ENCODE measurements around the gene RBM8A.

RBM8A gene

DNA sequence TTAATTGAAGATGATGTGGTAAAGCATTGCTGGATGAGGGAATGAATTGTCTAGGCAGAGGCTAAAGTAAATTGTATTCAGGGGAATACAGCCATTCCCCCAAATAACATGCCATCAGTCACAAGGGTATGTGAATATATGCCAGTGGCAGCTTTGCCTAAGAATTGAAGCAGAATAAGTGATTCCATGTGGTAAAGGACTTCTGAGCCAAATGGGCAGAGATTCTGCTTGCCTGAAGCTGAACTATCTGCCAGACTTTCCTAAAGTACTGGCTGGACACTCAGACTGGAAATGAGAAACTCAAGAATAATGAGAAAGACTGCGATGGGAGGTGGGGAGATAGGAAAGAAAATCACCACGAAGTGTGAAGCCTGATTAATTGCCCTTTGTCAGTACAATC lies 28.2 kb upstream of the RBM8A start:
- H3K36me3 ChIP-seq (ENCODE audit: control insufficient read depth in 1 of 2, insufficient read depth in 2 of 2, low read length in 2 of 2) = no peaks in the 10 kb centered on the region
- H3K27me3 ChIP-seq (ENCODE audit: low read depth, low read length) = no peaks in the 10 kb centered on the region
- H3K4me1 ChIP-seq (ENCODE audit: control insufficient read depth in 1 of 2, insufficient read depth in 2 of 2, low read length in 2 of 2) = peaks cover 18 to 60% of the 10 kb centered on the region in 2 donors
- peak overlapping the region; percentile 98 for H3K27ac ChIP-seq (ENCODE audit: low read length)
- peak overlapping the region; percentile 6 to 24 for H3K4me3 ChIP-seq (ENCODE audit: low read depth in 1 of 2, low read length in 2 of 2)
- H3K9me3 ChIP-seq (ENCODE audit: control insufficient read depth in 1 of 2, low read length in 2 of 2) = no peaks in the 10 kb centered on the region

DNA sequence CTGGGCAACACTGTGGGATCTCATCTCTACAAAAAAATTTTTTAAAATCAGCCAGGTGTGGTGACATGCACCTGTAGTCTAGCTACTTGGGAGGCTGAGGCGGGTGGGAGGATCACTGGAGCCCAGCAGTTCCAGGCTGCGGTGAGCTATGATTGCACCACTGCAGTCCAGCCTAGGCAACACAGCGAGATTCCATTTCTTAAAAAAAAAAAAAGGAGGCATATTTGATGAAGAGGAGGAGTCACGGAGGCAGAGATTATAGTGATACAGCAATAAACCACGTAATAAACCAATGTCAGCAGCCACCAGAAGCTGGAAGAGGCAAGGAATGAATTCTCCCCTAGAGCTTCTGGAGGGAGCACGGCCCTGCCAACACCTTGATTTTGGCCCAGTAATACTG lies 26.6 kb upstream of the RBM8A start:
- H3K4me3 ChIP-seq (ENCODE audit: low read depth in 1 of 2, low read length in 2 of 2) = no peak overlapping the region
- H3K9me3 ChIP-seq (ENCODE audit: control insufficient read depth in 1 of 2, low read length in 2 of 2) = no peaks in the 10 kb centered on the region
- no peaks in the 10 kb centered on the region for H3K36me3 ChIP-seq (ENCODE audit: control insufficient read depth in 1 of 2, insufficient read depth in 2 of 2, low read length in 2 of 2)
- H3K4me1 ChIP-seq (ENCODE audit: control insufficient read depth in 1 of 2, insufficient read depth in 2 of 2, low read length in 2 of 2) = peaks cover 14 to 48% of the 10 kb centered on the region in 2 donors
- H3K27ac ChIP-seq (ENCODE audit: low read length) = no peak overlapping the region
- no peaks in the 10 kb centered on the region for H3K27me3 ChIP-seq (ENCODE audit: low read depth, low read length)

DNA sequence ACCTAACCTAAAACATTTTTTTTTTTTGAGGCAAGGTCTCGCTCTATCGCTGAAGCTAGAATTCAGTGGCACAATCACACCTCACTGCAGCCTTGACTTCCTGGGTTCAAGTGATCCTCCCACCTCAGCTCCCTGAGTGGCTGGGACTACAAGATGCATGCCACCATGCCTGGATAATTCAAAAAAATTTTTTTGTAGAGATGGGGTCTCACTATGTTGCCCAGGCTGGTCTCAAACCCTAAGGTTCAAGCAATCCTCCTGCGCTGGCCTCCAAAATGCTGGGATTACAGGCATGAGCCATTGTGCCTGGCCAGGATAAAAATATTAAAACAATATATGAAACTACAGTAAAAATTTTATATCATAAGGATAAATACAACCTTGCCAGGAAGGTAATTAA lies 25.6 kb upstream of the RBM8A start:
- no peak overlapping the region for H3K27ac ChIP-seq (ENCODE audit: low read length)
- peaks cover 10 to 39% of the 10 kb centered on the region in 2 donors for H3K4me1 ChIP-seq (ENCODE audit: control insufficient read depth in 1 of 2, insufficient read depth in 2 of 2, low read length in 2 of 2)
- no peak overlapping the region for H3K4me3 ChIP-seq (ENCODE audit: low read depth in 1 of 2, low read length in 2 of 2)

DNA sequence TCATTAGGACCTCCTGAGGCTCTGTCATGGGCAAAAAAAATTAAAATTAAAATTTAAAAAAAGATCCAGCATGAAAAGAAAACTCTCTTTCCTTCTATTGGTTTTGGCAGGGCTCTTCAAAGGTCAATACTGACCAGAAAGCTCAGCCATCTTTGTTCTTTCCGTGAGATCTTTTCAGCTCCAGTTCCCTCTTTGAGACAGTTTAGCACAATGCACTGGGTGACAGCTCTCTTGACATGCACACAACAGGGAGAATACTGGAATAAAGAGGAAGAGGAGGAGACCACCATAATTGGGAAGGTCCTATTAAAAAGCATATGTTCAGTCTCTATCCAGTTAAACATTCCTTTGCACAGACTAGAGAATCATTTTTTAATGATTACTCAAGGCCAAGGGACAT lies 24.2 kb upstream of the RBM8A start:
- H3K27me3 ChIP-seq (ENCODE audit: low read depth, low read length) = no peaks in the 10 kb centered on the region
- H3K36me3 ChIP-seq (ENCODE audit: control insufficient read depth in 1 of 2, insufficient read depth in 2 of 2, low read length in 2 of 2) = peaks cover 5 to 7% of the 10 kb centered on the region in 2 donors
- no peak overlapping the region for H3K4me3 ChIP-seq (ENCODE audit: low read depth in 1 of 2, low read length in 2 of 2)
- no peaks in the 10 kb centered on the region for H3K9me3 ChIP-seq (ENCODE audit: control insufficient read depth in 1 of 2, low read length in 2 of 2)
- peaks cover 10 to 39% of the 10 kb centered on the region in 2 donors for H3K4me1 ChIP-seq (ENCODE audit: control insufficient read depth in 1 of 2, insufficient read depth in 2 of 2, low read length in 2 of 2)
- no peak overlapping the region for H3K27ac ChIP-seq (ENCODE audit: low read length)

More for the DNA sequence above, 25.6 kb upstream of the RBM8A start:
- Histone ChIP-seq H3K9me3 (ENCODE audit: control insufficient read depth in 1 of 2, low read length in 2 of 2) (no peaks in the 10 kb centered on the region), H3K36me3 (ENCODE audit: control insufficient read depth in 1 of 2, insufficient read depth in 2 of 2, low read length in 2 of 2) (no peaks in the 10 kb centered on the region), H3K27me3 (ENCODE audit: low read depth, low read length) (no peaks in the 10 kb centered on the region)

DNA sequence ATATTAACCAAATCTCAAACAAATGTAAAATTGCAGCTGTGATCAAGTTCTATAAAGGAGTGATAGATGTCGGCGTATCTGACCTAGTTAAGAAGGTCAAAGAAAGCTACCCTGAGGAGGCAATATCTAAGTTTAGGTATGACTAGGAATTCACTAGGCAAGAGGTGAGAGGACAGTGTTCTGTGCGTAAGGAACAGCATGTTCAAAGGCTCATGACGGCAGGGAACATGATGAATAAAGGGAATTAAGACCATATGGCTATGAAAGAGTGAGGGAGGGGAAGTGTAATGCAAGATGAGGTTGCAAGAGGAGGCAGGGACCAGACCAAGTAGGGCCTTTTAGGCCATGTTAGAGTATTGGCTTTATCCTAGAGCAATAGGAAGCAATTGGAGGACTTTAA lies 21.9 kb upstream of the RBM8A start:
- Histone ChIP-seq H3K27me3 (ENCODE audit: low read depth, low read length) (no peaks in the 10 kb centered on the region), H3K9me3 (ENCODE audit: control insufficient read depth in 1 of 2, low read length in 2 of 2) (no peaks in the 10 kb centered on the region), H3K27ac (ENCODE audit: low read length) (no peak overlapping the region), H3K4me3 (ENCODE audit: low read depth in 1 of 2, low read length in 2 of 2) (no peak overlapping the region), H3K36me3 (ENCODE audit: control insufficient read depth in 1 of 2, insufficient read depth in 2 of 2, low read length in 2 of 2) (peaks cover 5 to 10% of the 10 kb centered on the region in 2 donors), H3K4me1 (ENCODE audit: control insufficient read depth in 1 of 2, insufficient read depth in 2 of 2, low read length in 2 of 2) (peaks cover 0 to 16% of the 10 kb centered on the region in 2 donors)

DNA sequence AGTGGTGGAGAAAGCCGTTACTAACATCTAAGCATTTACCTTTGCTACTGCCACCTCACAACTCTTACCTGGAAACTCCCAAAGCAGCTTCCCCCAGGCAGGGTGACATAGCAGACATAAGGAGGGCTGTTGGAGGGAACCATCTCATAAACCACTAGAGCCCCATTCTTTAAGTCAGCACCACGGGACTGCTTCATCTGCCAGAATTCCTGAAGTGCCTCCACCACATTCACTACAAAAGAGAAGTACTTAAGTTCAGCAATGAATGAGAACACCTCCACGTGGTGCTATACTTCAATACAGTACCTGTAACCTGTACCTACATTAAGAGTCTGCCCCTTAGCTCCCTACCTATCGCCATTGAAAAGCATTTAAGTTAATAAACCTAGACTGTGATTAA lies 20.3 kb upstream of the RBM8A start:
- Histone ChIP-seq H3K36me3 (ENCODE audit: control insufficient read depth in 1 of 2, insufficient read depth in 2 of 2, low read length in 2 of 2) (peaks cover 11 to 26% of the 10 kb centered on the region in 2 donors), H3K4me1 (ENCODE audit: control insufficient read depth in 1 of 2, insufficient read depth in 2 of 2, low read length in 2 of 2) (peaks cover 0 to 9% of the 10 kb centered on the region in 2 donors), H3K27me3 (ENCODE audit: low read depth, low read length) (no peaks in the 10 kb centered on the region), H3K27ac (ENCODE audit: low read length) (no peak overlapping the region), H3K9me3 (ENCODE audit: control insufficient read depth in 1 of 2, low read length in 2 of 2) (no peaks in the 10 kb centered on the region), H3K4me3 (ENCODE audit: low read depth in 1 of 2, low read length in 2 of 2) (no peak overlapping the region)

DNA sequence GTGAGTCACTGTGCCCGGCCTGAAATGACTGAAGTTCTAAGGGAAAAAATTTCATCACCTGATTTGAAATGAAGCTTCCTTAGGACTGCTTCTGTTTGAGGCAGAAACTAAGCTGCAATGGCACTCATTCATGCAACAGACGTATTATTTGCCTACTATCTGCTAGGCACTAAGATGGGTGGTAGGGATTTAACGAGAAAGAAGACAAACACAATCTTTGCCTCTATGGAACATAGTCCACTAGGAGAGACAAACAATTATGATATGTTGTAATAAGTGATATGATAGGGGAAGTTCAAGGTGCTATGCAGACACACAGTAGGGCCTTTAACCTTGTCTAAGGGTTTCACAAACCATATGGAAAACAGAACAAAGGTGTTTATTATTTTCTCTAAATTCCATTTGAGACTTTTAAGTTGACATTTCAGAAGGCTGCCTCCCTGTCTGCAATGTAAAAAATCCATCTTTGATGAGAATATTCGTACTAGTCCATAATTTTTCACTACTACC lies 19.2 kb upstream of the RBM8A start:
- H3K36me3 ChIP-seq (ENCODE audit: control insufficient read depth in 1 of 2, insufficient read depth in 2 of 2, low read length in 2 of 2) = peaks cover 14 to 32% of the 10 kb centered on the region in 2 donors

DNA sequence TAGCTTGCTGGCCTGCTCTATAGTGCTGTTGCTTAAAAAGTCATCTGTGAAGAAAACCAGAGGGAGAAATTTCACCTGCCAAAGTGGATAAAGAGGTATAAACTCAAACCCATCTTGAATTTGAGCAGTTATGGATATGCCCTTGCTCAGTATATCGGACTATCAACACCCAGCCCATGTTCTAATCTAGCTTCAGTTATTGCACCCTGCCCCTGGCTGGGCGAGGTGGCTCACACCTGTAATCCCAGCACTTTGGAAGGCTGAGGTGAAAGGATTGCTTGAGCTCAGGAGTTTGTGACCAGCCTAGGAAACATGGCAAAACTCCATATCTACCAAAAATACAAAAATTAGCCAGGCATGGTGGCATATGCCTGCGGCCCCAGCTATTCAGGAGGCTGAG lies 17.2 kb upstream of the RBM8A start:
- H3K27ac ChIP-seq (ENCODE audit: low read length) = no peak overlapping the region
- H3K36me3 ChIP-seq (ENCODE audit: control insufficient read depth in 1 of 2, insufficient read depth in 2 of 2, low read length in 2 of 2) = peaks cover 14 to 38% of the 10 kb centered on the region in 2 donors
- no peak overlapping the region for H3K4me3 ChIP-seq (ENCODE audit: low read depth in 1 of 2, low read length in 2 of 2)
- H3K4me1 ChIP-seq (ENCODE audit: control insufficient read depth in 1 of 2, insufficient read depth in 2 of 2, low read length in 2 of 2) = no peaks in the 10 kb centered on the region
- no peaks in the 10 kb centered on the region for H3K27me3 ChIP-seq (ENCODE audit: low read depth, low read length)
- no peaks in the 10 kb centered on the region for H3K9me3 ChIP-seq (ENCODE audit: control insufficient read depth in 1 of 2, low read length in 2 of 2)

More for the DNA sequence above, 19.2 kb upstream of the RBM8A start:
- Histone ChIP-seq H3K27me3 (ENCODE audit: low read depth, low read length) (no peaks in the 10 kb centered on the region), H3K9me3 (ENCODE audit: control insufficient read depth in 1 of 2, low read length in 2 of 2) (no peaks in the 10 kb centered on the region), H3K4me3 (ENCODE audit: low read depth in 1 of 2, low read length in 2 of 2) (no peak overlapping the region), H3K4me1 (ENCODE audit: control insufficient read depth in 1 of 2, insufficient read depth in 2 of 2, low read length in 2 of 2) (peaks cover 0 to 4% of the 10 kb centered on the region in 2 donors), H3K27ac (ENCODE audit: low read length) (no peak overlapping the region)

DNA sequence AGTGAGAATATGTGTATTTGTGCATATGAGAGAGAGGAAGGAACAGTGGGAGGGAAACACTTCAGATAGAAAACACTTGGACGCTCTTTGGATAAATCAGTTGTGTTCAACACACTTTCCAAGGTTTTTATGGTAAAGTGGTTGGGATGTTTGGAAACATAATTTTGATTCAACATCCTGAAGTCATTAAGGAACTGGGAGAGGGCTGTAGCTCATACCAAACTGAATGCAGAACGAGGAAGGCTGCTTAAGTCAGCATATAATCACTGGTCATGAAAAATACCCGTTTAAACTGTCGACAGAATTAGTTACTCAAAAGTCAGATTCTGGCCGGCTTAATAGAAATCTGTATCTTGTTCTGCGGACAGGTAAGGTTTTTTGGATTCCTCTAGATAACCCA lies 15.6 kb upstream of the RBM8A start:
- Histone ChIP-seq H3K4me1 (ENCODE audit: control insufficient read depth in 1 of 2, insufficient read depth in 2 of 2, low read length in 2 of 2) (no peaks in the 10 kb centered on the region), H3K4me3 (ENCODE audit: low read depth in 1 of 2, low read length in 2 of 2) (no peak overlapping the region), H3K36me3 (ENCODE audit: control insufficient read depth in 1 of 2, insufficient read depth in 2 of 2, low read length in 2 of 2) (peaks cover 14 to 38% of the 10 kb centered on the region in 2 donors)

DNA sequence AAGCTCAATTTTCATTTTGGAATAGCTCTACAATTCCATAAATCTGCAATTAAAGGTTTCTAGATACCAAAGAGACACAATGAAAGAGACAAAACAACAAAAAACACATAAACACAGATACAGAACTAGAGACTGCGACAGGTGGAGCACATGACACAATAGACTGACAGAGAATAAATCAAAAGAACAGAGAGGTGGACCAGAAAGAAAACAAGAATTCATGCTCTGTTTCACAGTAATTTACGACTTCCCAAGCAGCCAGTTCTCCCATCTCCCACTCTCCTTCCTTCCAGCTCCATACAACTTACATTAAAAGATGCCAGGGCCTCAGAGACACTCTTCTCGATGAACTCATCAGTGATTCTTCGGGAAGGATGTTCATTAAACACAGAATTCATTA lies 15.1 kb upstream of the RBM8A start:
- Histone ChIP-seq H3K27ac (ENCODE audit: low read length) (no peak overlapping the region), H3K4me3 (ENCODE audit: low read depth in 1 of 2, low read length in 2 of 2) (no peak overlapping the region), H3K4me1 (ENCODE audit: control insufficient read depth in 1 of 2, insufficient read depth in 2 of 2, low read length in 2 of 2) (no peaks in the 10 kb centered on the region), H3K36me3 (ENCODE audit: control insufficient read depth in 1 of 2, insufficient read depth in 2 of 2, low read length in 2 of 2) (peaks cover 14 to 41% of the 10 kb centered on the region in 2 donors), H3K27me3 (ENCODE audit: low read depth, low read length) (no peaks in the 10 kb centered on the region), H3K9me3 (ENCODE audit: control insufficient read depth in 1 of 2, low read length in 2 of 2) (no peaks in the 10 kb centered on the region)

More for the DNA sequence above, 15.6 kb upstream of the RBM8A start:
- no peaks in the 10 kb centered on the region for H3K9me3 ChIP-seq (ENCODE audit: control insufficient read depth in 1 of 2, low read length in 2 of 2)
- no peaks in the 10 kb centered on the region for H3K27me3 ChIP-seq (ENCODE audit: low read depth, low read length)
- H3K27ac ChIP-seq (ENCODE audit: low read length) = no peak overlapping the region

DNA sequence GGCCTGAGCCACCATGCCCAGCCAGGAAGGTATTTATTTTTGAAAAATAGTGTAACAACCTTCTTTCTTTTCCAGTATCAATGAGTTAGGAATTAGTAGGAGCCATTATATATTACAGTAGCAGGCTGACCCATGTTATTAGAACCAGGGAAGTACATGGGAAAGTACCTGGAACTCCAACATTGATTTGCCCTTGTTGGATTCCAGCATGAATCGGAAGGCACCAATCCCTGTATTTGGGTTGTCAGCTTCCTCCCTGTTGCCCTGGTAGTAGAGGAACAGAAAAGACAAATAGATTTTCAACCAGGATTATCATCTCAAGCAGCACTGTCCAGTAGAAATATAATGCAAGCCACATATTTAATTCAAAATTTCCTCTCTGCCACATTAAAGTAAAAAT lies 10.2 kb upstream of the RBM8A start:
- H3K27ac ChIP-seq (ENCODE audit: low read length) = no peak overlapping the region
- no peak overlapping the region for H3K4me3 ChIP-seq (ENCODE audit: low read depth in 1 of 2, low read length in 2 of 2)
- H3K9me3 ChIP-seq (ENCODE audit: control insufficient read depth in 1 of 2, low read length in 2 of 2) = no peaks in the 10 kb centered on the region
- no peaks in the 10 kb centered on the region for H3K4me1 ChIP-seq (ENCODE audit: control insufficient read depth in 1 of 2, insufficient read depth in 2 of 2, low read length in 2 of 2)
- H3K36me3 ChIP-seq (ENCODE audit: control insufficient read depth in 1 of 2, insufficient read depth in 2 of 2, low read length in 2 of 2) = peaks cover 21 to 43% of the 10 kb centered on the region in 2 donors
- no peaks in the 10 kb centered on the region for H3K27me3 ChIP-seq (ENCODE audit: low read depth, low read length)

DNA sequence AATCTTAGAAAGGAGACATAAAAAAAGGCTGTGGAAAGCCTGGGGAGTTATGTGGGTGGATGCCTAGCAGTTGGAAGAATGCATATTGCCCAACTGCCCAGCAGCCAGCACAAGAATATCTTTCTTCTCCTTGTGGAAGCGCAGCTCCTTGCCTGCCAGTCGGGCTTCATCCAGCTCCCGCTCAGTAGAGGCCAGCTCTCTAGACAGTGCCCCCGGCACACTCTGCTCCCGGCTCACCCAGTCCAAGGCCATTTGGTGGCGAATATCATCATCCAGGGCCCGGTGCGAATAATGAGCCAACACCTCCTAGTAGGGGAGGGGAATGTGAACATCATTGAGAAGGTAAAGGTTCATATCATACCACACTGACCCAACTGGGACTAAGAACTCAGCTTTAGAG lies 9.0 kb upstream of the RBM8A start:
- Histone ChIP-seq H3K4me3 (ENCODE audit: low read depth in 1 of 2, low read length in 2 of 2) (no peak overlapping the region), H3K9me3 (ENCODE audit: control insufficient read depth in 1 of 2, low read length in 2 of 2) (no peaks in the 10 kb centered on the region), H3K27me3 (ENCODE audit: low read depth, low read length) (no peaks in the 10 kb centered on the region), H3K27ac (ENCODE audit: low read length) (no peak overlapping the region), H3K36me3 (ENCODE audit: control insufficient read depth in 1 of 2, insufficient read depth in 2 of 2, low read length in 2 of 2) (peaks cover 18 to 35% of the 10 kb centered on the region in 2 donors), H3K4me1 (ENCODE audit: control insufficient read depth in 1 of 2, insufficient read depth in 2 of 2, low read length in 2 of 2) (no peaks in the 10 kb centered on the region)

All from muscle layer of duodenum (tissue), 2 donors.